ENCODE results near the gene ATP5F1D.

The ATP5F1D gene

DNA sequence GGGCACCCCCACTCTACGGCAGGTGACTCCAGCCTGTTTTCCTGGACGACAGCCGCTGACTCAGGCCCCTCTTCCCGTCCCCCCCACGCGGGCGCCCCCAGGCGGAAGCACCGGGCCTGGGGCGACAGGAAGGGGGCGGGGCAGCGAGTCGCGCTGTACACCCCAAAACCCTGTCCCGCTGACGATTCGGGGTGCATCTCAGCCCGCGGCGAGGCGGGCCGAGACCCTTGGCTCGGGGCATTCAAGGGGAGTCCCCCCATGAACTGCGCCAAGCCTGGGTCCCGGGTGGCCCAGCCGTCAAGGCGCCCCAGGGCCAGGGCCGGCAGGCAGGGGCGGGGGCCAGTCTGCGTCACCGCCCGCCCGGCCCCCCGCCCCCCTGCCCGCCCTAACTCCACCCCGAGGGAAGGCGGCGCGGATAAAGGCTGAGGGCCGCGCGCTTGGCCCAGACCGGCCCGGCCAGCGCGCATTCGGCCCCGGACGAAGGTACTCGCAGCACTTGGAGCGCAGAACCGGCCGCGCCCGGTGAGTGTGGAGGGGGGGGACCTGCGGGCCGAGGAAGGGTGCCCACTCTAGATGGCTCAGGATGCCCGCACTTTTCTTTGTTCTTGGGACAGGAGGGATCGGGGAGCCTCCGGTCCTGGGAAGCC lies 6.7 kb downstream of the ATP5F1D start, which contains the start of gene MIDN:
Gene MIDN, plus strand, starts transcription at position 445 of the 647 bp plus-strand sequence. CDS start 1,714 bp downstream, outside the sequence.
- peak; percentile 69 for DNase-seq (ENCODE audit: low spot score)

DNA sequence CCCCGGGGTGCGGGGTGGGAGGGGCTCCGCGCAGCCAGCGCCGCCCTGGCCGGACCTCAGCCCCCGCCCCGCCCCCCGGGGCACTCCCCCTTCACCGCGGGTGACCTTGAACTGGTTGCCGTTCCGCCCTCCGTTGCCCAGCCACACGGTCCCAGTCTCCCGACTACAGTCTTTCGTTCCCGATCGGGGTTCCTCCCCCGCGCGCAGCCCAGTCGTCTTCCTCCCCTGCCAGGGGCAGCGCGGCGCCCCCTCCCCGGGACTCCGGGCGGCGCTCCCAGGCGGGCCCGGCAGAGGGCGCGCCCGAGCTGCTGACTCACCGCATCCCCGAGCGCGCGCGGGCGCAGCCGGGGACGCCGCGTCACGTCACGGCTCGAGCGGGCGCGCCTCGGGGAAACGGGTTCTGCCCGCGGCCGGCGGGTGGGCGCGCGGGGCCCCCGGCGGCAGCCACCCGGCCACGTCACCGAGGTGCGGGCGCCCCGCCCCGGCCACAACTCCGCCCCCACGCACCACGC lies 7.3 kb downstream of the ATP5F1D start:
- DNase-seq (ENCODE audit: low spot score): peak; percentile 74

DNA sequence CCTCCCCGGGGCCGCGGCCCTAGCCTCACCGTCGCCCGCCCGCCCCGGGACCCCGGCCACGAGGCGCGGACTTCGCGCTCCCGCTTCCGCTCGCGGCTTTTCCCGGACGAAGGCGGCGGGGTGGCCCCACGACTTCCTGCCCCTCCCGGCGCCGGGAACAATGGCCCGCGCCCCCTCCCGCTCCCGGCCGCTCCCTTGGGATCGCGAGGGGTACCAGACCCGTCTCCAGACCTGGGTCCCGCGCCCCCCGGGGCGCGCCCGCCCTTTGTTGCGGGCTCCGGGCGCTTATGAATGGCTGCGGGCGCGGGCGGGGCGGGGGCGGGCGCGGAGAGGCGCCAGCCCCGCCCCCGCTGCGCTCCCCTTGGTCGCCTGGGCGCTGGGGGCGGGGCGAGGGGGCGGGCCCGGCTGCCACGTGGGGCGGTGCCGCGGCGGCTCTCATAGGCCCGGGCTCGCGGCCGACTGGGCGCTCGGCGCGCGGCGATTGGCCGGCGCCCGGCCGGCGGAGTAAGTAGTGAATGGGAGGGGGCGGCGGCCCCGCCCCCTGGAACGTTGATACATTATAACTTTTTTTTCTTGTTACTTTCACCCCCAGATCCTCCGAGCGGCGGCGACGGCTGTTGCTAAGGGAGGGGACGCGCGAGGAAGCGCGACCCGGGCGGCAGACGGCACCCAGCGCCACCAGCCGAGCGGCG lies 7.9 kb downstream of the ATP5F1D start:
- DNase-seq (ENCODE audit: low spot score): peak; percentile 95

DNA sequence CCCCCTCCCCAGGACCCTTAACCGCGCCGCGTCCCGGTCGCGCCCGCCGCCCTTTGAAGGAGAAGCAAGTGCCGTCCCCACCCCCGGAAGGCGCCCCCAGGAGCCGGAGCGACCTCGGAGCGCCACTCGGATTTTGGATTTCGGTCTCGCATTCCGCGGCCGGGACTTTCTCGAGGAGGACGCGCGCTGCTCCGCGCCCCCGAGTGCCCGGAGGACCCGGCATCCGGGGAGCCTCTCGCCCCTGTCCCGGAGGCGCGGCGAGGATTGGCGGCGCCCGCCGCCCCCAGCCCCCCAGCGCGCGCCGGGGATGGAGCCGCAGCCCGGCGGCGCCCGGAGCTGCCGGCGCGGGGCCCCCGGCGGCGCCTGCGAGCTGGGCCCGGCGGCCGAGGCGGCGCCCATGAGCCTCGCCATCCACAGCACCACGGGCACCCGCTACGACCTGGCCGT lies 8.5 kb downstream of the ATP5F1D start:
- no peak for DNase-seq (ENCODE audit: low spot score)

DNA sequence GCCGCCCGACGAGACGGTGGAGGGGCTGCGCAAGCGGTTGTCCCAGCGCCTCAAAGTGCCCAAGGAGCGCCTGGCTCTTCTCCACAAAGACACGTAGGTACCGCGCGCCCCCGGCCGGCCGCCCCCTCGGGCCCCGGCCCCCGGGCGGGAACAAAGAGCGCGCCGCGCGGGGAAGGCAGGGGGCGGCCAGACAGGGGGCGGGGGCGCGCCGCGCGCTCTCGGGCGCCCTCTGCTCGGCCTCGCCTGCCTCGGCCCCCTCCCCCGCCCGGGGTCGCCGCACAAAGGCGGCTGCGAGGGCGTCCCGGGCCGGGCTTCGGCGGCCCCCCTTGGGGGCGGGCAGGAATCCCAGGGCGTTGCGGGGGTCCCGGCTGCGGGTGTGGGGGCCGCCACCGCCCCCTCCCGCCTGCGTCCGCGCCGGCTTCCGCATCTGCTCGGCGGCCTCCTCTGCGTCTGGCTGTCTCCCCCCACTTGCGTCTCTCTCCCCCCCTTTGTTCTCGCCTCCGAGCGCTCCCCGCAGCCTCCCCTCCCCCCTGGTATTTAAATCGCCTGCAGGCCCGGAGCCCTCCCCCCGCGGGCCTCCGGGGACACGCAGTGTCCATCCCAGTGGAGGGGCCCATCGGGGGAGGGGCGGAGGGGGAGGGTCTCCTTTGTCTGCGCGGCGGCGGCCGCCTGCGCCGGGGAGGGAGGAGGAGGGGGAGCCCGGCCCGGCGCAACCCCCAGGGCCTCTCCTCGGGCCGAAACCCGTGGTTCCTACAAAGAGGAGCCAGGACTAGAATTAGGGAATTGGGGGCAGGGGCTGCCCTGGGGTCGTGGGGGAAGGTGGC lies 9.1 kb downstream of the ATP5F1D start:
- DNase-seq (ENCODE audit: low spot score): peak; percentile 57

DNA sequence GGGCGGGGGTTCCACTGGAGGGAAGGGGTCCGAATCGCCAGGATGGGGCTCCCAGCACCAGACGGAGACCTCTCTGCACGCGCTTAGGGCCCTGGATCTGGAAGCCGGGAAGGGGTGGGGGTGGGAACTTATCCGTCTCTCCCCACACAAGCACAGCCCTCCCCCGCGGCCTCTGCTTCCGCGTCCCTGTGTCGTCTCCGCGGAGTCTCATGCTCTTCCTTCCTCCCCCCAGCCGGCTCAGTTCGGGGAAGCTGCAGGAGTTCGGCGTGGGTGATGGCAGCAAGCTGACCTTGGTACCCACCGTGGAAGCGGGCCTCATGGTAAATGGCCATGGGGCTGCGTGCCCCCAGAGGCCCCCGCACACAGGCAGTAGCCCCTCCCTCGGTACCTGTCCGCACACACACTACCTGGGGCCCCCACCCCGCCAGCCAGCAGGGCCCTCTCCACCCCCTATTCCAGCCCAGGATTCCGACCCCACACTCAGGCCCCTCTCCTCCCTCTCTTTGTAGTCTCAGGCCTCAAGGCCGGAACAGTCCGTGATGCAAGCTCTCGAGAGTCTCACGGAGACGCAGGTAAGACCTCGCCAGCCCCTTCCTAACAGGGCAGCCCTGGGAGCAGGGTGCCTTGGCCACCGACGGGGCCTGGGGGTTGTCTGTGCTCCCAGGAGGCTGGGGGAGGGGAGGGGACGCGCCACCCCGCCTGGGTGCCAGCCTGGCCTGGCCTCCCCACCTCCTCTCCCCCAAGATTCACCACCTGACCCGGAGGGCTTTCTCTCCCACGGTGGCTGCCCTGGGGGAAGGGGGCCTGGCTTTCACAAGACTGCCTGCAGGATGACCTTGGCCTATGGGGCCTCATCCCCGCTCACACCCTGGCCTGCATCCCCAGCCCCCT lies 10.0 kb downstream of the ATP5F1D start:
- peak; percentile 38 for DNase-seq (ENCODE audit: low spot score)

DNA sequence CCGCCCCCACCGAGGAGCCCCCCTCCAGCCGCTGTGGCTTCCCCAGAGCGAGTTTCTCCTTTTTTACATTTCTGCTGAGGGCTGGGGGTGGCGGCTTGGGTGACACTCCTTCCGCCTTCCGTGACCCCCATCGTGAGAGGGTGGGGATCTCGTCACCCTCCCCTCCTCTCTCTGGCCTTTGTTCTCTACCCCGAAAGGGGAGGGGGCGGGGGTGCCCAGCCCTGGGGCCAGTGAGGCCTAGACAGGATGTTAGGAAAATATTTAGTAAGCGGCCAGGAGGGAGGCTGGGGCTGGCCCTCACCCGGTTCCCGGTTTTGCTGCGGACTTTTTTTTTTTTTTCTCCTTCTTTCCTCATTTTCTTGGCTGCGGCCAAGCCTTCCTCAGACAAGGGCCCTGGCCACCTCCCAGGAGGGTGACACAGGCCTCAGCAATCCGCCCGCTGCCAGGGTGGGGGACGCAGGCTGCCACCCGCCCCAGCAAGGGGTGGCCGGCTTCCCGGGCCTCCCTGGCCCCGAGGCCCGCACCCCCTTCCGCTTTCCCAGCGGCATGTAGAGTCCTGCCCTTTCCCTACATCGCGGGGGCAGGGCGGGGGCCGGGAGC lies 10.8 kb downstream of the ATP5F1D start:
- DNase-seq (ENCODE audit: low spot score): peak; percentile 44

DNA sequence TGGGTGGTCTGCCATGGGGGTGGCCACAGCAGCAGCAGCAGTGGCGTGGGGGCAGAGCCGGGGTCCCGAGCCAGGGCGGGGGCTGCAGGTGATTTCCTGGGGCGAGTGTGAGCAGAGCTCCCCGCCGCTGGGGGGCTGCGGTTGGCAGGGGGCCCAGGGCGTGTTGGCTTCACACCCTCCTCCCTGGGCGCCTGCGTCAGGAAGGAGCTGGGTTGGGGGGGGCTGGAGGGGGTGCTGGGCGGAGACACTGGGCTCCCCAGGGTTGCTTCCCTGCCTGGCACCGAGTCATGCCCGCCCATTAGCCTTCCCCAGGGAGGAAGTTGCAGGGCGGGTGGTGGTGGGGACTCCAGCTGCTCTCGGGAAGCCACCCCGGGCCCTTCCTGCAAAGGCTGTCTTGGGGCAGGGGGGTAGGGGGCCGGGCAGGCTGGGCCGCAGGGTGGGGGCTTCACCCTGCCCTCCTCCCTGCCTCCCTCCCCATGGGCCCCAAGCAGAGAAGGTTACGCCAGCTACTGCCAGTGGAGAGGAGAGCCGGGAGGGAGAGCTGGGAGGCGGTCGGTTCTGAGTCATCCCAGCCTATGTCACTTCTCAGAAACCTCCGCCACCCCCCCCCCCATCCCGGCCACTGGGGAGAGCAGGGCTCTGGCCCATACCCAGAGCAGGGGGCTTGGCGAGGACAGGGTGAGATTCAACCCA lies 11.4 kb downstream of the ATP5F1D start:
- peak; percentile 76 for DNase-seq (ENCODE audit: low spot score)

DNA sequence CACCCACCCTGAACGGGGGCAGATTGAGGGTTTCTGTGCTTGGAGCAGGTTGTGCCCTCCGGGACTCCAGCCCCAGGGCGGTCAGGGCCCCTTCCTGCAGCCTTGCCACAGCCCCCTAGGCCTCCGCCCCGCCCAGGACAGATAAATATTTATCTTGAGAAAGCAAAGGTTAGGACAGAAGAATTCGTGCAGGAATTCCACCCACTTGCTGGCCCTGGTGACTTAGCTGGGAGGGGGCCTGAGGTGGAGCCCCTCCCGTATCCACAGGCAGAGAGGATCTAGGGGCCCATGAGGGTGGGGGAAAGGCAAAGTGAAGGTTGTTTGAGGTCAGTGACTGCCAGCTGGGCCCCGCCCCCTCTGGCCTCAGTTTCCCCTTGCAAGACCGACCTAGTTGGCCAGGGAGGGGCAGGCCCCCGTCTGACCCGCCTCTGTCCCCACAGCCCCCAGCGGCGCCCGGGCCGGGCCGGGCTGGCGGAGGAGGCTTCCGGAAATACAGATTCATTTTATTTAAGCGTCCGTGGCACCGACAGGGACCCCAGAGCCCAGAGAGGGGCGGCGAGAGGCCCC lies 12.0 kb downstream of the ATP5F1D start:
- DNase-seq (ENCODE audit: low spot score): no peak

DNA sequence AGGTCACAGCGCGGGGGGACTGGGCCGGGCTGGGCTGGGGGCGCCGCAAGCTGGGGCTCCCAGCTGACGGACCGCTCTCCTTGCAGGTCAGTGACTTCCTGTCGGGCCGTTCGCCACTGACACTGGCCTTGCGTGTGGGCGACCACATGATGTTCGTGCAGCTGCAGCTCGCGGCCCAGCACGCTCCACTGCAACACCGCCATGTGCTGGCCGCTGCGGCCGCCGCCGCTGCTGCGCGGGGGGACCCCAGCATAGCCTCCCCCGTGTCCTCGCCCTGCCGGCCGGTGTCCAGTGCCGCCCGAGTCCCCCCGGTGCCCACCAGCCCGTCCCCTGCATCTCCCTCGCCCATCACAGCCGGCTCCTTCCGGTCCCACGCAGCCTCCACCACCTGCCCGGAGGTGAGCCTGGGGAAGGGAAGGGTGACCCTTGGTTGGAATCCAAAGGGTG lies 12.6 kb downstream of the ATP5F1D start:
- no peak for DNase-seq (ENCODE audit: low spot score)

DNA sequence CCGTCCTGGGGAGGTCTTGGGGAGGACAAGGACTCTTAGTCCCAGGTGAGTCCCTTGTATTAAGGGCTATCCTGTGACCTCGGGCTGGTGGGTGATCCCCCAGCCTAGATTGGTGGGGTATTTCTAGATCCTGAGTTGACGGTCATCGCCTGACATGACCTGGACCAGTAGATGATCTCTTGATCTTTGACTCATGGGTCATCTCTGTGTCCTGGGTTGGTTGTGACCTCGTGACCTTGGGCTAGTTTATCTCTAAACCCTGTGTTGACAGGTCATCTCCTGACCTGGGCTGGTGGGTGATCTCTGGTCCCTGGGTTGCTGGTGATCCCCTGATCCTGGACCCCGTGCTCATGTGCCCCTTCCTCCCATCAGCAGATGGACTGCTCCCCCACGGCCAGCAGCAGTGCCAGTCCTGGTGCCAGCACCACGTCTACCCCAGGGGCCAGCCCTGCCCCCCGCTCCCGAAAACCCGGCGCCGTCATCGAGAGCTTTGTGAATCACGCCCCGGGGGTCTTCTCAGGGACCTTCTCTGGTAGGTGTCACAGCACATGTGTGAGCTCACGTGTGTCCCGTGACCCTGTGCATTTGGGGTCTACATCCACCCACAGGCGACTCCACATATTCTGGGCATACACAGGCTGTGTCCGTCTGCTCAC lies 13.1 kb downstream of the ATP5F1D start:
- no peak for DNase-seq (ENCODE audit: low spot score)

DNA sequence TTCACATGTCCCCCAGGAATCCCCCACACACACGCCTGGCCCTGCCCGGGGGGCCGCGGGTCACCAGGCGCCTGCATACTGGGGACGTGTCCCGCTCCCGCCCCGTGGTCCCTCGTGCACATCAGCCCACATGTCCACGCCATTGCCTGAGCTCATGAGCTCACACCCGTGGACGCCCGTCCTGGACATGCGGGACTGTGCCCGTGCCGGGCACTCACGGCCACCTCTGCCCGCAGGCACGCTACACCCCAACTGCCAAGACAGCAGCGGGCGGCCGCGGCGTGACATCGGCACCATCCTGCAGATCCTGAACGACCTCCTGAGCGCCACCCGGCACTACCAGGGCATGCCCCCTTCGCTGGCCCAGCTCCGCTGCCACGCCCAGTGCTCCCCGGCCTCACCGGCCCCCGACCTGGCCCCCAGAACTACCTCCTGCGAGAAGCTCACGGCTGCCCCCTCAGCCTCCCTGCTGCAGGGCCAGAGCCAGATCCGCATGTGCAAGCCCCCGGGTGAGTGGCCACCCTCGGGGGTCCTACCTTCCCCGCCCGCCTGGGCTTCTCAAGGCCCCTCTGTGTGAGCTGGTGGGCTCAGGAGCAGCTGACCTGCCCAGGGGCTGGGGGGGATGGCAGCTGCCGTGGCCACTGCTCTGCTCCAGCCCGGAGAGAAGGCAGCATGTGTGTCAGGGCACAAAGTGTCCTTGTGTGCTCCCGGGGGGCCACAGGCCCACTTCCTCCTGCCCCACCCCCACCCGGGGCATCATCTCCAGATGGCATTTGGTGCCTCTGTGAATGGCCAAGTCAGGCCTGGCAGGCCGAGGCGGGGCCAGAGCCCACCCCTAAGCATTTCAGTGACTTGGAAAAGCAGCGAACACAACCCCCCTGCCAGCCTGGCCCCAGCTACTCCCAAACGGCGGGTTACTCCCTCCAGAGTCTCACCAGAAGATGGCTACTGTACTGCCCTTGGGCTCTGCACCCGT lies 13.9 kb downstream of the ATP5F1D start:
- no peak for DNase-seq (ENCODE audit: low spot score)

DNA sequence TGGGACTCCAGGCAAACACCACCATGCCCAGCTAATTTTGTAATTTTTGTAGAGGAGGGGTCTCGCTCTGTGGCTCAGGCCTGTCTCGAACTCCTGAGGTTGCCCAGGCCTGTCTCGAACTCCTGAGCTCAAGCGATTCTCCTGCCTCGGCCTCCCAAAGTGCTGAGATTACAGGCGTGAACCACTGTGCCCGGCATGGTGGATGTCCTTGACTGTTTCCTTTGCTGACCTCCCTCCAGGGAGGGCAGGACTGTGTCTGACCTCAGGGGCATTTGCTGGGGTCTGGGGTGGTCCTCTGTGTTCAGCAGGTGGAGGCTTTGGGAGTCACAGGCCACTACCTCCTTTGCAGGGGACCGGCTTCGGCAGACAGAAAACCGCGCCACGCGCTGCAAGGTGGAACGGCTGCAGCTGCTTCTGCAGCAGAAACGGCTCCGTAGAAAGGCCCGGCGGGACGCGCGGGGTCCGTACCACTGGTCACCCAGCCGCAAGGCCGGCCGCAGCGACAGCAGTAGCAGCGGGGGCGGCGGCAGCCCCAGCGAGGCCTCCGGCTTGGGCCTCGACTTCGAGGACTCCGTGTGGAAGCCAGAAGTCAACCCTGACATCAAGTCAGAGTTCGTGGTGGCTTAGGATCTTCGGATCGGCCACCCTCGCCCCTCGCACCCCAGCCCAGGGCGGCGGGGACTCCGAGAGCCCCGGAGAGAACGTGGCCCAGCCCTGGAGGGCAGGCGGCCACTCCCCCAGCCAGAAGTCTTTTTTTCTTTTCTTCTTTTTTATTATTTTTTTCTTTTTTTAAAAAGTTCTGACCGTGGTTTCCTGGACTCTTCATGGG lies 15.3 kb downstream of the ATP5F1D start:
- DNase-seq (ENCODE audit: low spot score): no peak

DNA sequence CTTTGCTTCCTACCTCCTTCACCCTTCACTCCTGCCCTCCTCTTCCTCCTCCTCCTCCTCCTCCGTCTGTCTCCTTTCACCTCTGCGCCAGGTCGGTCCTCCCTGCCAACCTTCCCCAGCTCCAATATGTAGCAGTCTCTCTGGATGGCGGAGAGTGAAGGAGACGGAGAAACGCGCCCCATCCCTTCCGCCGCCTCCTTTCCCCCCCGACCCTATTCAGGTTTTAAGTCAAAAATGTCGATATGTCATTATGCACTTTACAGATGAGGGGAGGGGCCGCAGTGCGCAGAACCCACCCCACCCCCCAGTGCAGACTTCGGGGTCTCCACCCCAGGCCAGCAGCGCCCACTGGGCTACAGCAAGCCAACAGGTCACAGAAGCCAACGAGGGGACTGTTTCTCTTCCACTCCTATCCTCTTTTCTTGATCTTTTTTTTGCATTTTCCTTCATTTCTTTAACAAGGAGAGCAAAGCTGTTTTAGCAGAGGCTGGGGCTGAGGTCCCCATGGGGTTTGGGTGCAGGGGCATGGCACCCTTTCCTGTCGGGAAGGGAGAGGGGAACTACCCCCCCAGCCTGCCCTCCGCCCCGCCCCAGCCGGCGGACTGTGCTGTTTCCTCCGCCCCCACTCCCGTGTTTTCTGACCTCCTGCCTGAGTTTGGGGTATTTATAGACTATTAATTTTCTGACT lies 16.1 kb downstream of the ATP5F1D start:
- DNase-seq (ENCODE audit: low spot score): no peak

DNA sequence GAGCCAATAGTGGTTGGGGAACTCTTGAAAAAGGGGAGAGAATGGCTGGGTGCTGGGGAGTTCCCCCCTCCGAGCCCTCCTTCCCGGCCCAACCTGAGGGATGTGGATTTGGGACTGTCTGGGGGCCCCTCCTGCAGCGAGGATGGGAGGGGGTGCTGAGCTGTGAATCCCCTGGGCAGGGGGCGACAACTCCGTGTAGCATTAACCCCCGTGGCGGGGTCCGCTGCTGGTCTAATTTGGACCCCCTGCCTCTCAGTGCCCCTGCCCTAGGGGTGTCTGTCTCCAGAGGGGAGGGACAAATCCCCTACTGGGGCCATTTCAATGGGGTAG lies 16.6 kb downstream of the ATP5F1D start:
- no peak for DNase-seq (ENCODE audit: low spot score)

DNA sequence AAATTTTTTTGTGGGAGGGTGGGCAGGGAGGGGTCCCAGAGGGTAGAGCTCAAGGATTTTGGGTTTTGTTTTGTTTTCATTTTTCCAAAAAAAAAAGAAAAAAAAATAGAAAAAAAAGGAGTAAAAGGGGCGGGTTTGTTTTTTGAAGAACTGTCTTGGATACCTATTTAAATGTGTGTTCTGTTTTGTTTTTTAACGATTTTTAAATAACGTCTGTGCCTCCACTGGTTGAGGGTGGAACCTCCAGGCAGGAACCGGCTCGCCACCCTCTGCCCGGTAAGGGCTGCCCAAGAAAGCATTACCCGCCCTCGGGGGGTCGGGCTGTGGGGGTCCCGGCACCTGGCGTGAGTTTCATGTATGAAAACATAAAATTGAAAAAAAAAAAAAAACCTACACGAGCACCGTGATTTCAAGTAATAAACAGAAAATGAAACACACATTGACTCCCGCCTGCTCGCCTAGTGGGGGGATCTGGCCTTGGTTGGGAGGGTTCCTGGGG lies 17.2 kb downstream of the ATP5F1D start:
- DNase-seq (ENCODE audit: low spot score): no peak
